Testis (tissue), 2 donors: ENCODE measurements around the gene EYA2.

Experiments used
- POLR2A ChIP-seq: fragments of 450-650 bp; IDR thresholded peaks from one replicate; pipeline ENCODE4 v1.6.1; 2017; ENCODE audit warnings: antibody characterized with exemption, mild to moderate bottlenecking, moderate library complexity
- TF ChIP-seq, protein P1 (sequence below), 3 experiments: fragments of 450-650 bp in 2 of 3; fragments of 200-600 bp in 1 of 3; sonication (generic) in 1 of 3; IDR thresholded peaks; one replicate each; pipeline ENCODE4 v1.5.1; 2016 to 2019; ENCODE audit warnings: antibody characterized with exemption in 3 of 3, mild to moderate bottlenecking in 2 of 3, moderate library complexity in 1 of 3

GRCh38 chr20:47126709-47127108 is 232.1 kb downstream of the EYA2 start:
- TF ChIP-seq, protein P1, sequence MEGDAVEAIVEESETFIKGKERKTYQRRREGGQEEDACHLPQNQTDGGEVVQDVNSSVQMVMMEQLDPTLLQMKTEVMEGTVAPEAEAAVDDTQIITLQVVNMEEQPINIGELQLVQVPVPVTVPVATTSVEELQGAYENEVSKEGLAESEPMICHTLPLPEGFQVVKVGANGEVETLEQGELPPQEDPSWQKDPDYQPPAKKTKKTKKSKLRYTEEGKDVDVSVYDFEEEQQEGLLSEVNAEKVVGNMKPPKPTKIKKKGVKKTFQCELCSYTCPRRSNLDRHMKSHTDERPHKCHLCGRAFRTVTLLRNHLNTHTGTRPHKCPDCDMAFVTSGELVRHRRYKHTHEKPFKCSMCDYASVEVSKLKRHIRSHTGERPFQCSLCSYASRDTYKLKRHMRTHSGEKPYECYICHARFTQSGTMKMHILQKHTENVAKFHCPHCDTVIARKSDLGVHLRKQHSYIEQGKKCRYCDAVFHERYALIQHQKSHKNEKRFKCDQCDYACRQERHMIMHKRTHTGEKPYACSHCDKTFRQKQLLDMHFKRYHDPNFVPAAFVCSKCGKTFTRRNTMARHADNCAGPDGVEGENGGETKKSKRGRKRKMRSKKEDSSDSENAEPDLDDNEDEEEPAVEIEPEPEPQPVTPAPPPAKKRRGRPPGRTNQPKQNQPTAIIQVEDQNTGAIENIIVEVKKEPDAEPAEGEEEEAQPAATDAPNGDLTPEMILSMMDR (IDR thresholded peaks at IDR 0.05), result no peak
- TF ChIP-seq POLR2A, result no peak
